GM21515 (cell line): Measurements from ENCODE around the gene FSIP1.

Experiments used
- ATAC-seq: cut with Tn5 transposase; IDR thresholded peaks from one replicate; pipeline ENCODE4 v1.9.1; 2021; ENCODE audit not compliant: unreplicated experiment

Gene FSIP1

DNA sequence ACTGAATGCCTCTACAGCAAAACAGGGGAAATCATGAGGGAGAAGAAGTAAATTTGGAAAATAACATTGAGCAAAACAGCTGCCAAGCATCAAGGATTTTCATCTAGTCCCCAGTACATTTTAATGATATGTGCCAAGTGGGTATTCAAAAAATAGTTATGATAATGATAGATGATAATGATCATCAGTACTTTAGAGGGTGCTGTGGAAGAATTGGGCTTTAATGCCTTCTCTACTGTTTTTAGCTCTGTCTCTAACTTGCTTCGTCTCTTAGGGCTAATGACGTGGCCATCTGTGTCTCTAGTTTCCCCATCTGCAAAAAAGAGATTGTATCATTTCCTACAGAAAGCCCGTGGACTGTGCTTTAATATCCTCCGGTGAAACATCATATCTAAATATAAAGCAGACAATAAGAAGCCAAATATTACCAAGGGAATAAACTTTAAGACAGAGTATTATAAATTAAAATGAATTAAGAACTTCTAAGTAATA, 10.2 kb upstream of the FSIP1 start:
- no peak for ATAC-seq

DNA sequence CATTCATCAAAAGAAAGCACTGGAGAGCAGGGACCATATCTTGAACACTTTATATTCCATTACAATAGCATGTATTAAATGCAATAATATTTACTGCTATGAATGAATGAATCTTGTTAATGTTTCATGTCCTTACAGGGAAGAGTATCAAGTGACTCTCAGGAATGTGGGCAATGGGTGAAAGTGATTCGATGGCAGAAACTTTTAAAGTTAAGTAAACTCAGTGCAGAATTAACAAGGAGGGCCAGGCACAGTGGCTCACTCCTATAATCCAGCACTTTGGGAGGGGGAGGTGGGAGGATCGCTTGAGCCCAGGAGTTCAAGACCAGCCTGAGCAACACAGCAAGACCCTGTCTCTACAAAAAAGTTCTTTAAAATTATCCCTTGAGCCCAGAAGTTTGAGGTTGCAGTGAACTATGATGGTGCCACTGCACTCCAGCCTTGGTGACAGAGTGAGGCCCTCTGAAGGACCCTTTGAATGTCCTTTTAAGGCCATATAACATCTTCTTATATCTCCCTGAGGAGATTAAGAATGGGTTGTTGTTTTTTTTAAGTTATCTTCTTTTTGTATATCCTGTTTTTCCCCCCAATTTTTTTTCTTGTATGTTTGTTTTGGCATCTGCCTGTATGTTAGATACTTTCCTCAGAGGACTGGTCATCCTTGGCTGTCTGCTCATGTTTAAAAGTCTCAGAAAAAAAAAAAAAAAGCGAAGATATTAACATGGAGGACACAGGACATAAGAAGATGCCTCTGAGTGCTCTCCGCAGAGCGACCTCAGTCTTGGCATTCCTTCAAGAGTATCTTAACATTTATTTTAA, 9.6 kb upstream of the FSIP1 start:
- ATAC-seq = no peak

- no peak for ATAC-seq
These were observed 7.1 kb upstream of the FSIP1 start for GRCh38 chr15:39789736-39790135.

- ATAC-seq = no peak
These were observed 6.3 kb upstream of the FSIP1 start for GRCh38 chr15:39788800-39789565.

GRCh38 chr15:39788108-39788507, 5.5 kb upstream of the FSIP1 start:
- no peak for ATAC-seq

DNA sequence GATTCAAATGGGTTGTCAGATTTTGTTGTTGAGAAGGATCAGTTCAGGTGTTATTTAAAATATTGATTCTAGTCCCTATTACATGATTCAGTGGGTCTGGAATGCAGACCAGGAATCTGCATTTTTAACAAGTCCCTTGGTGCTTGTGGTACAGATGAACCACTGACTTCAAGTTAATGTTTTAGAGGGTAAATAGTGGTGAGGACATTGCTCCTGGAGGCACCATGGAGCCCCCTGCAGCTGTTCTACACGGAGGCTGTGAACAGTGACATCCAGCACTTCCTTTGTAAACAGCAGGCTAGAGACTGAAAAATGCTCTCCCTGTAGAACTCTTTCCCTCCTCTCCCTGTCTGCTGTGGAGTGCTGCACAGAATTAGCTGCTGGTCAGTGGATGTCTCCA, 4.8 kb upstream of the FSIP1 start:
- no peak for ATAC-seq

- no peak for ATAC-seq
These were observed 3.9 kb upstream of the FSIP1 start for GRCh38 chr15:39786447-39787056.

DNA sequence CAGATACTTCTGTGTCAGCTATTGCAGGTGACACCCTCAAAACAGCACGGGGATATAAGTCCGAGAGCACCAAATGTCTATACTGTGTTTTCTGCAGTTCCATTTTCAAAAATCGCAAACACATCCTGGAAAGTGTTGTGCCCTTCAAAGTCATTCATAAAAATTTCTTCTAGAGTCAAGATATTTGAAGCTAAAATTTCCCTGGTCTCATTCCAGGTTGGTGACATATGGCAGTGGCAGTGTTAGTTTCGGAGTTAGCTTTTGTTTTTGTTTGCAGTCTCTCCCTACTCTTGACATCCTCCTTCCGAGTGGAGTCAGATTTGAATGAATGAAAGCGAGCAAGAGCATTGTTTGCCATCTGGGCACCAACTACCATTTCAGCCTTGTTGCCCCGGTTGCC, 3.2 kb upstream of the FSIP1 start:
- ATAC-seq = no peak

DNA sequence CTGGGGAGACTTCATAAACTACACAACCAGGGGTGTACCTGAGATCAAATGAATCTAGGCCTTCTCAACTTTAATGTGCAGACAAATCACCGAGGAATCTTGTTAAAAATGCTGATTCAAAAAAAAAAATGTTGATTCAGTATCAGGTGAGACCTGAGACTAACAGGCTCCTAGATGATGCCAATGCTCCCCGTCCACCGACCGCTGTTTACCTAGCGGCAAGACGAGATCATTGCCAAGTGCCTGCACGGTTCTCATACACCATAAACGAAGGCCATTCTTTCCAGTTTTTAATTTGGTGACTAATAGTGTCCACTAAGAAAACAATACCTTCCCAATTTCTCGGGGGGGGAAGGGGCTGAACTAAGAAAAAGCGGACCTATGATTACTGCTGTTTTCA, 2.5 kb upstream of the FSIP1 start:
- ATAC-seq = no peak

GRCh38 chr15:39784638-39785037, 2.0 kb upstream of the FSIP1 start:
- ATAC-seq = no peak

DNA sequence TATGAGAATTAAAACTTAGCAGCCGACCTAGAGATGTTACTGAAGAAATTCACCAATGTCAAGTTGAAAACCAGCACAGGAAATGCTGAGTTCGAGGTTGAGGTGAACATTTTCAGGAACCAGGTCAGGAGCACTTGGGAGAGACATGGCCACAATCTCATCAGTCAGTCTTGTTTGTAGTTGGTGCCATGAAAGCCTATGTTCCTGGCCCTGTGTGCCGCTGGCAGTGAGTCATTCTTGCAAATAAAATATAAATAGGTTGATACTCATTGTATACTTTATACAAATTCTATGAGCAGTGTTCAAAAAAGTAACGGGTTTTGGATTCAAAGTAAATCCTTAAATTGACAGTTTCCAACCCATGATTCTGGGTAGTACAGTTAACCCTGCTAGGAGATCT, 1.5 kb upstream of the FSIP1 start:
- ATAC-seq = no peak

DNA sequence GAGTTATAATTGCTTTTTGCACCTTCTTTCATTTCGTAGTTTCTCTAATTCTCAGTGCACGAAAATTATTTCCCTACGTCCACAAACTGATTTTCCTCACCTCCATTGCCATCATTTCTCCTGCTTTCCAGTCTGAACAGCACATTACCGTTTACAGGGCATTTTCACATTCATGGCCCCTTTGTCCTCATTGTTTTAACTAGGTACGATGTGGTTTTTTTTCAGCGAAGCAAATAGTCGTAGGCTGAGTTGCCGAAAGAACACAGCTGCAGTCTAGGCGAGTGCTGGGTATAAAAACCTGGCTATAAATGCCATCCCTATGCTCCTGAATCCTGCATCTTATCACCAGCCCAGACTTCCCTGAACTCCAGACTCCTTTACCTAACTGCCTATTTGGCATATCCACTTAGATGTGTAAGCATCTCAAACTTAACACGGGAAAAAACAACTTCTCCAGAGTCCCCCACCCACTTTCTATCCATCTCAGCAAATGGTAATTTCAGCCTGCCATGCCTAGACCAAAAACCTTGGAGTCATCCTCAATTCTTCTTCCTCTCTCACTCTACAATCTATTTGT, 691 bp upstream of the FSIP1 start:
- ATAC-seq = no peak

DNA sequence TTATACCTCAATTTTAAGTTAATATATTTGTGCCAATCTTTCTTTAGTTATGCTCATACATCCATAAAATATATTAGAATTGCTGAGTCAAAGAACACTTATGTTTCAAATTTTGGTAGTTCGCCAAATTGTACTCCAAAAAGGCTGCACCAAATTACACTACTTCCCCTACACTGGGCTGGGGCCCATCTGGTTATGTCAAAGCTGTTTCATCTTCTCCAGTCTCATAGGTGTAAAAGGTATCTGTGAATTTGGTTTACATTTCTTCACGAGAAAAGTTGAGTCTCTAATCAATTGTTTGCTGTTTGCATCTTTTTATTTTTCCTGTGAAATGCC, 706 bp downstream of the FSIP1 start:
- no peak for ATAC-seq

- no peak for ATAC-seq
These were observed 1.3 kb downstream of the FSIP1 start for GRCh38 chr15:39781147-39781966.

- ATAC-seq = no peak
These were observed 4.6 kb downstream of the FSIP1 start for GRCh38 chr15:39778021-39778420.

DNA sequence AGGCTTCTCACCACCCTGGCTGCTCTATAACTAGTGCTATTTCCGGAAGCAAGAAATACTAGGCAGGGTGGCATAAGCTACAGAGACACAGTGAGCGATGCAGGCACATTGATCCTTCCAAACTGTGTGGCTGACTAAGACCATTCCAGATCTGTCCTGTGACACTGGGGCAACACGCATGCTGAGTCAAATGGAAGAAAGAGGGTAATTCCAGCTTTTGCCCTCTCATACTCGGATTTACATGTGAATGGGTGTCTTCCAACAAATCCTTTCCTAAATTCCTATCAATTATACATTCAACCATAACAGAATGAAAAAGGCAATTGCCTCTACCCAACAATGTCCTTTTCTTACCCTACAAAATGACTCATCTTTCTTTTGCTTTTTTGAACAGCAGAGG, 5.1 kb downstream of the FSIP1 start:
- no peak for ATAC-seq

DNA sequence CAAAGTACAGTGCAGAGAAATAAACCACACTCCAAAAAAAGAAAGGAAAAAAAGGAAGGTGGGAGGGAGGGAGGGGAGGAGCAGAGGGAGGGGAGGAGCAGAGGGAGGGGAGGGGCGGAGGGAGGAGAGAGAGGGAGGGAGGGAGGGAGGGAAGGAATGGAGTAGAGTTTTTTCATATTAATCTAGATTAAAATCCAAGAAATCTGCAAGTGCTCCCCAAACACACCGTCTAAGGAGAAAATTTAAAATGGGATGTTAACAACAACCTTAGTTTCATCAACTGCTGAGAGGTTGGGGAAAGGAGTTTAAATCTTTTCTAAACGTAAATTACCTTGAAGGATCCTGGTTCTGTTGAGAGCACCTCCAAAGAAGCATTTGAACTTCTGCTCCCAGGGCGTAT, 6.6 kb downstream of the FSIP1 start:
- ATAC-seq = no peak

DNA sequence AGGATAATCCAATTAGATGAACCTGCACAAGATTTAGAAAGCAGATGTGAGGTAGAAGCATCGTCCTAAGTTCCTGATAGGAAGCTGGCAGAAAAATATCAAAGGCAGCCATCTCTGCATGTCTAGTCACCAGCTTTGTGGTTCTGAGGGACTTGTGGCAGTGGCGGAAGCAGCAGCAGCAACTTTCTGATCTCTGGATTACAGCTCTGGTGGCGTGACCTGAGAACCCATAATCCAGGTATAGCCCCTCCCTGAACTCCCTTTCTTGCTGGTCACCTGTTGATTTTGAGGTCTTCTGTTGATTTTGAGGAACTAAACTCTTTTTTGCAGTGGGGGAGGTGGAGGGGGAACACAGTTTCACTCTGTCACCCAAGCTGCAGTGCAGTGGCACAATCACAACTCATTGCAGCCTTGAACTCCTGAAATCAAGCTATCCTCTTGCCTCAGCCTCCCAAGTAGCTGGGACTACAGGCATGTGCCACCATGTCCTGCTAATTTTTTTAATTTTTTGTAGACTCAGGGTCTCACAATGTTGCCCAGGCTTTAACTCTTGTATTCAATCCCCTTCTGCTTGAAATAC, 7.9 kb downstream of the FSIP1 start:
- ATAC-seq = no peak

DNA sequence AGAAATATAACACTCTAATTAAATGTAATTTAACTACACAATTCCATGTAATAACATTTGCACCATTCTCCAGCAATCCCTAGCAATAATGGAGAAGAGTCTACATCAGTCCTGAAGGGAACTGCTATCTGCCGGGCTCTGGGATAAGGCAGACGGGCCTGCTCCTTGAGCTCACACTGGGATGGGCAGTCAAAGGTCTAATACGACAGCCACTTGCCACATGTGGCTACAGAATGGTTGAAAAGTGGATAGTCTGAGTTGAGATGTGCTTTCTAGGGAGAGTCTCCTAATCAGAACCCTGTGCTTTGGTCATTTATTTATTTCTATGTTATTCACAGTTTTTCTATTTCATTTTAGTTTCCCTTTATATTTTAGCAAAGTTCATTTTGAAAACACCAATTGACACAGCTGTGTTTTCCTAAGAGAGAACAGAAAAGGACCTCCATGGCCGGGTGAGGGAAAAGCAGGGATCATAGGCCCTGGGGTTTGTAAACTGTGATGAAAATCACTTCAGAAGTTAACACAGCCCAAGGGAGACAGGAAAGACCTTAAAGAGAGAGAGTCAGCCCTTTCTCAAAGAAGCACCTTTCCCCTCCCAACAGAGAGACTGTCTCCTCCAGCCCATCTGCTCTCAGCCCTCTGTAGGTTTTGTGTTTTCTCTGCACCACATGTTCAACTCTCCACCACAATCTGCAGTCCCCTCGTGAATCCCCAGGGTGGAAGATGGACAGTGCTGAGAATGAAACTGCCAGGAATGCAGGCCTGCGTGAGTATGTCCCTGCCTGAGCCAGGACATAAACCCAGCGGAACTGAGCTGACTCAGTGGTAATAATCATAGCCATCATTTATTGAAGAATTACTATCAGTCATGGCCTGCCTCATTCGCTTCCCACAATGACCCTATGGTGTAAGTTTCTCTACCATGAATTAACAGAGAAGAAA, 11.6 kb downstream of the FSIP1 start:
- ATAC-seq = no peak
